Measurements from ENCODE around the gene NASP.

The NASP gene

GRCh38 chr1:45620588-45621500 lies 37.0 kb downstream of the NASP start:
- DNase-seq (ENCODE audit: insufficient read length, low spot score) (no peak), FAIRE-seq (no peak)
- no peak for TF ChIP-seq POLR2A (IDR thresholded peaks at IDR 0.05; ENCODE audit: low read depth, low read length)

DNA sequence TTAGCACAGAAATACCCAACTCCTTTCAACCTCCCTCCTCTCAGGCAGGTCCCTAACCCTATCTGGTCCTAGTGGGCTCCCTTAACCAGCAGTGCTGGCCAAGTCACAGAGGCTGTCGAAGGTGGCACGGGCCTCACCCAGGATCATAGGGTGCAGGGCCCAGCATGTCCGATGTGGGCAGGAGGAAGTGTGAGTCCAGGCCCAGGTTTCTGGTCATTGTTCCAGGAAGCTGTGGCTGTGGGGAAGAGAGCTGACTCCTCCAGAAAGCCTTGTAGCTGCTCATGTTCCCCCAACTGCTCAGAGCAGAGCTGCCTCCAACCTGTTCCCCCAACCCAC lies 37.6 kb downstream of the NASP start:
- no peak for TF ChIP-seq POLR2A (IDR thresholded peaks at IDR 0.05; ENCODE audit: low read depth, low read length)
- no peak for FAIRE-seq

GRCh38 chr1:45621895-45622523 lies 38.2 kb downstream of the NASP start:
- DNase-seq (ENCODE audit: insufficient read length, low spot score) (no peak), FAIRE-seq (no peak)
- TF ChIP-seq POLR2A (IDR thresholded peaks at IDR 0.05; ENCODE audit: low read depth, low read length), result no peak

More for the DNA sequence above, 37.6 kb downstream of the NASP start:
- no peak for DNase-seq (ENCODE audit: insufficient read length, low spot score)

DNA sequence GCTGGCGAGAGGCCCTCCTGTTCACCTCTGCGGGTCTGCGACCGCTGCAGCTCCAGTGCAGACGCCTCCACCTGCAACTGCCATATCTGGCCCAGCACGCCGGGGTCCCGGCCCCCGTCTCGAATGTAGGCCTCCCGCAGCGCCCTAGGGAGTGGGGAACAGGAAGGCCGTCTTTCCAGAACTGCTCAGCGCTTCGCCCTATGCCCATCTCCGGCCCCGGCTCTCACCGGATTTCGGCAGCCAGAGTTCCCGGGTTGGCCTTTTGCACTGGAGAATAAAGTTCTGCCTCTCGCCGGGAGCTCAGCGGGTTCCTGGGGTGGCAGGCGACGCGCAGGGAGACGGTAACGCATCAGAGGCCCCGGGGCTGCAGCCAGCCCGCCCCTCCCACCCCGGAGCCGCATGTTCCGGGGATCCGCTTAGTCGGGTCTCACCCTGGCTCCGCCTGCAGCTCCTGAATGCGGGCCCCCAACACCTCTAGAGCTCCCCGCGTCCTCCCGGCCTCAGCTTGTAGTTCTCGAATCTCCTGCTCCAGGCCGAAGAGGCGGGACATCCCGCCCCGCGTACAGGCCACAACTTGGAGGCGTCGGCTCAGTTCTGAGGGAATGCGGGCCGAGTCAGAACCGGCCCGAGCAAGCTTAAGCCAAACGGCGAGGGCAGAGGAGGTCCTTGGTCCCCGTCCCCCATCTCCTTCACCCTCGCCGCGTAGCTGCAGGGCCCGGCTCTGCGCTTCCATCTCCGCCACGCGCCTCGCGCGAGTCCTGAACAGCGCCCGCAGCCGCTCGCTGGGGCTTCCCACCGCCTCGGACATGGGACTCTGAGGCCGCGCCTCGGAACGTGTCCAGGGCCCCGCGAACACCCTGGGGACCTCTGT lies 38.9 kb downstream of the NASP start:
- FAIRE-seq (no peak), DNase-seq (ENCODE audit: insufficient read length, low spot score) (no peak)
- no peak for TF ChIP-seq POLR2A (IDR thresholded peaks at IDR 0.05; ENCODE audit: low read depth, low read length)

DNA sequence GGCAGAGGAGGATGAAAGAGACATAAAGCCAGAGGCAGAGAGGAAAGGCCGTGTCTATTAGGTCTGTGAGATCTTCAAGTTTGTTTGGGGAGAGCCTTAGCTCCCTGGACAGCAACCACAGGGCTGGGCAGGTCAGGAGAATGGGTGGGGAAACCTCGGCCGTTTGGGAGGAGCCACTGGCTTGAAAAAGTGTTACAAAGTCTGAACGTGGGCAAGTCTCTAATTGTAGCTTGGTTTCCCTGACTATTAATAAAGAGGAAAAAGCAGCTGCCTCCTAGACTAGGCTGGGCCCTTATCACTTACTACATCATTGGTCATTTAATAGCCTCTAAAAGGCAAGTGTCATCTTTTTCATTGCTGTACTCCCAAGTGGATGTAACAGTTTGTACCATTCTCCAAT lies 40.1 kb downstream of the NASP start, which contains the start of gene CCDC17:
CCDC17 (minus strand) TSS at position 83 of the 400 bp plus-strand sequence. CDS start 145 bp downstream, outside the sequence.
- no peak for DNase-seq (ENCODE audit: insufficient read length, low spot score)
- FAIRE-seq, result no peak
- TF ChIP-seq POLR2A (IDR thresholded peaks at IDR 0.05; ENCODE audit: low read depth, low read length), result no peak

- FAIRE-seq, result no peak
- no peak for DNase-seq (ENCODE audit: insufficient read length, low spot score)
- TF ChIP-seq POLR2A (IDR thresholded peaks at IDR 0.05; ENCODE audit: low read depth, low read length), result no peak
These were observed 45.2 kb downstream of the NASP start for GRCh38 chr1:45629035-45629434.

- FAIRE-seq (no peak), DNase-seq (ENCODE audit: insufficient read length, low spot score) (no peak)
- TF ChIP-seq POLR2A (IDR thresholded peaks at IDR 0.05; ENCODE audit: low read depth, low read length), result no peak
These were observed 46.6 kb downstream of the NASP start for GRCh38 chr1:45630429-45630828.

- DNase-seq (ENCODE audit: insufficient read length, low spot score), result no peak
- no peak for TF ChIP-seq POLR2A (IDR thresholded peaks at IDR 0.05; ENCODE audit: low read depth, low read length)
- FAIRE-seq, result no peak
These were observed 51.4 kb downstream of the NASP start for GRCh38 chr1:45635211-45635610.

DNA sequence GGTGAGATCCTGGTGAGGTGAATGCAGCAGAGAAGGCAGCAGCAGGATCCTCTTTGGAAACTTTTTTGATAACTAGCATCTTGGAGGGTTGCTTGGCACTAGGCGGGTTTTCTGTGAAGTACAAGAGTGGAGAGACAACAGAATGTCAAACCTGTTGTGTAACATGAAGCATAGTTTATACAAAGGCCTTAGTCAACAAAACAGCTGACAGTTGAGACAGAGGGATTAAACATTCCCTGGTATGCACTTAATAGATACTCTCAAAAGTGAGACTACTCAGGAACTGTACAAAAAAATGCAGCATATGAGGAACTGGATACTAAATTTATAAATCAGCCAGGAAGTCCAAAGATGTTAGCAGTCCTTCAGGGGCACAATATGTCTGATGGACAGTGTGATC lies 56.5 kb downstream of the NASP start:
- FAIRE-seq (no peak), DNase-seq (ENCODE audit: insufficient read length, low spot score) (no peak)
- no peak for TF ChIP-seq POLR2A (IDR thresholded peaks at IDR 0.05; ENCODE audit: low read depth, low read length)

DNA sequence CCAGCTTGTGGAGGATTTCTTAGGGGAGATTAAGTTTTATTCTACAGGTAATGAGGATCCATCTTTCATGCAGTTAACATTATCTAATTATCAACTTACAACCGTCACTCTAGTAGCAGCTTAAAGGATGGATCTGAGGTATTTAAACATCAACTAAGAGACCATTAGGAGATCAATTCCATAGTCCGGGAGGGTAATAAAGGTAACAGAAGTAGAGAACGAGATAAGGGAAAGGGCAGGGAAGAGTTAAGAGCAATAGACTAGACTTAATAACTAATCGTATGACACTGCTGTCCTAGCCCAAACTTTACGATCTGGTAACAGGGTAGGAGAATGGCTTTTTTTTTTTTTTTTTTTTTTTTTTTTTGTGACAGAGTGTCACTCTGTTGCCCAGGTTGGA lies 59.5 kb downstream of the NASP start:
- no peak for TF ChIP-seq POLR2A (IDR thresholded peaks at IDR 0.05; ENCODE audit: low read depth, low read length)
- DNase-seq (ENCODE audit: insufficient read length, low spot score) (no peak), FAIRE-seq (no peak)

- FAIRE-seq, result no peak
- DNase-seq (ENCODE audit: insufficient read length, low spot score), result no peak
- TF ChIP-seq POLR2A (IDR thresholded peaks at IDR 0.05; ENCODE audit: low read depth, low read length), result no peak
These were observed 60.1 kb downstream of the NASP start for GRCh38 chr1:45643978-45644377.

DNA sequence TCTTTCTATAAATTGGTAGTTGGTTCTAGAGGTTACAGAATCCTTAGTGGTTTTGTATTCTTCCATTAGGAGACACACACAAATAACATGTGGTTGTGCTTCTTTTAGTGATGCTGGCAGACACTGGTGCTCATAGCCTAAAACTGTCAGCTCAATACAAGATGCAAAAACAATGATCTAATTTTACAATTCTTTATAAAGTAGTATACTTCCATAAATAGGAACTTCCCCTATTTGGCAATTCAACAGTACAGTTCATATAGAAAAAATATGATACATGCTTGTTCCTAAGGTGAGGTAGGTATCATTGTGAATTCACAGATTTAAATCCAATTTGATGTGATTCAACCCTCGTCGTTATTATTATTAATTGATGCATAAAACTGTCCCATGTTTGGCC lies 60.8 kb downstream of the NASP start:
- TF ChIP-seq POLR2A (IDR thresholded peaks at IDR 0.05; ENCODE audit: low read depth, low read length), result no peak
- DNase-seq (ENCODE audit: insufficient read length, low spot score) (no peak), FAIRE-seq (no peak)

DNA sequence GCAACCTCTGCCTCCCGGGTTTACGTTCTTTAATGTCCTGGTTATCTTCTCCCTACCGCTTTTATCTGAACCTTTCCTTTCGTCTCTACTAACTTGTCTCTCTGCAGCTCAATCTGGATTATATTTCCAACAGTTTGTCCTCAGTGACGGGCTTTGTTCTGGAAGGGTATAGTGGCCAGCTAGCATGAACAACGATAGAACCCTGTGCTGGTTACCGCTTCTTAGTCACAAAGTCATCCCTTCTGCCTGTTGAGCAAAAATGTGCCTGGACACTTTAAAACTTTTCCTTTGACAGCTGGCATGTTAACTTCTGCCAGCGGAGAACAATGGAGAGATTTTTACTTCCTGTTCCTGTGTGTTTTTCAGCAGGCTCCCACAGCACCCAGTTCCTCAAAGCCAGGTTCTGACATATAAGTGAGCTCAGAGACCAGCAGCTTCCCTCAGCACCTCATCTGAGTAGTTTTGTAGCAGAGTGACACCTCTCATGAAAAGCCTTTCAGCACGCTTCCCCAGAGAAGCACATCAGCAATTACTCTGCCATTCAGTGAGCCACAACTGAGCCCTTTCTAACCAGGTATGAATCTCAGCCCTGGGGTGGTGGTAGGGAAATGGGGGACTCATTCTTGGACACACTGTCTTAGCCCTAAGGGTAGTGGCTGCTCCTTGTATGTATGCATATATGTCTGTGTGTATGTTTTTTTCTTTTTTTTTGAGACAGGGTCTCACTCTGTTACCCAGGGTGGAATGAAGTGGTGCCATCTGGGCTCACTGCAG lies 63.6 kb downstream of the NASP start:
- FAIRE-seq, result no peak
- TF ChIP-seq POLR2A (IDR thresholded peaks at IDR 0.05; ENCODE audit: low read depth, low read length), result no peak
- DNase-seq (ENCODE audit: insufficient read length, low spot score), result no peak
